Measurements from ENCODE around the gene ORC5.

The ORC5 gene

GRCh38 chr7:104228442-104228841, 20.6 kb upstream of the ORC5 start:
- Histone ChIP-seq H3K4me3 (ENCODE audit: low read depth, low read length) (no peak overlapping the region), H3K9me3 (ENCODE audit: control insufficient read depth, insufficient read depth, low read depth, low read length) (no peaks in the 10 kb centered on the region), H3K27ac (ENCODE audit: extremely low read depth, low read depth, low read length) (no peak overlapping the region), H3K4me1 (ENCODE audit: control insufficient read depth, insufficient read depth, low read length) (no peaks in the 10 kb centered on the region), H3K36me3 (ENCODE audit: control insufficient read depth in 2 of 2, insufficient read depth in 1 of 2, low read length in 2 of 2) (no peaks in the 10 kb centered on the region)
- ChIA-PET CTCF (interaction anchor here (0.7 kb wide), 1 partner anchor 620 kb away, joined by 6 read pairs; no protein-coding TSS in a partner anchor), POLR2A (no interaction called here)
- TF ChIP-seq PRDM2 (tag by site-specific recombination; IDR thresholded peaks at IDR 0.05; ENCODE audit: borderline replicate concordance) = no peak
- TF ChIP-seq ZSCAN23 (tag by site-specific recombination; IDR thresholded peaks at IDR 0.05) = no peak
- TF ChIP-seq KLF10 (tag by site-specific recombination; IDR thresholded peaks at IDR 0.05) = no peak

DNA sequence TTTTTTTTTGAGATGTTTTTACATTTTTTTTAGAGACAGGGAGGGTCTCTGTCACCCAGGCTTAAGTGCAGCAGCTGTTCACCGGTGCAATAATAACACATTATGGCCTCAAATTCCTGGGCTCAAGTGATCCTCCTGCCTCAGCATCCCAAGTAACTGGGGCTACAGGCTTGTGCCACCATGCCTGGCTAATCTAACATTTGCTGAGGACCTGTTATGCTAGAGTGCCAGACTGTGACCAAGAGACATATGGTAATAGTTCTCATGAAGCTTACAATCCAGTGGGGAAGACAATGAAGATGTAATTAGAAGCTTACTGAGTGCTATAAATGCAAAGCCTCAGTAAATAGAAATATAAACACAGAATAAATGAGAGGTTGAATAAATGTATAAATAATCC, 17.6 kb upstream of the ORC5 start:
- H3K9me3 ChIP-seq (ENCODE audit: control insufficient read depth, insufficient read depth, low read depth, low read length) = no peaks in the 10 kb centered on the region
- no peaks in the 10 kb centered on the region for H3K4me1 ChIP-seq (ENCODE audit: control insufficient read depth, insufficient read depth, low read length)
- CTCF ChIA-PET = interaction anchor here (0.9 to 1.2 kb wide), 2 partner anchors 9 to 15 kb away, joined by 3 to 5 read pairs; no protein-coding TSS in a partner anchor
- no peak overlapping the region for H3K27ac ChIP-seq (ENCODE audit: extremely low read depth, low read depth, low read length)
- POLR2A ChIA-PET = no interaction called here
- H3K4me3 ChIP-seq (ENCODE audit: low read depth, low read length) = no peak overlapping the region
- no peaks in the 10 kb centered on the region for H3K36me3 ChIP-seq (ENCODE audit: control insufficient read depth in 2 of 2, insufficient read depth in 1 of 2, low read length in 2 of 2)
- TF ChIP-seq ZNF600 (tag by site-specific recombination; IDR thresholded peaks at IDR 0.05) (no peak), ZNF311 (tag by site-specific recombination; IDR thresholded peaks at IDR 0.05; ENCODE audit: borderline replicate concordance) (no peak), ZNF777 (tag by site-specific recombination; IDR thresholded peaks at IDR 0.05; ENCODE audit: borderline replicate concordance) (no peak), ZNF624 (tag by site-specific recombination; IDR thresholded peaks at IDR 0.05) (no peak), ZNF114 (tag by site-specific recombination; IDR thresholded peaks at IDR 0.05) (no peak), BCL6B (tag by site-specific recombination; IDR thresholded peaks at IDR 0.05) (no peak), ZNF76 (tag by site-specific recombination; IDR thresholded peaks at IDR 0.05; ENCODE audit: borderline replicate concordance, low read depth) (no peak)
- TF ChIP-seq, protein P1, sequence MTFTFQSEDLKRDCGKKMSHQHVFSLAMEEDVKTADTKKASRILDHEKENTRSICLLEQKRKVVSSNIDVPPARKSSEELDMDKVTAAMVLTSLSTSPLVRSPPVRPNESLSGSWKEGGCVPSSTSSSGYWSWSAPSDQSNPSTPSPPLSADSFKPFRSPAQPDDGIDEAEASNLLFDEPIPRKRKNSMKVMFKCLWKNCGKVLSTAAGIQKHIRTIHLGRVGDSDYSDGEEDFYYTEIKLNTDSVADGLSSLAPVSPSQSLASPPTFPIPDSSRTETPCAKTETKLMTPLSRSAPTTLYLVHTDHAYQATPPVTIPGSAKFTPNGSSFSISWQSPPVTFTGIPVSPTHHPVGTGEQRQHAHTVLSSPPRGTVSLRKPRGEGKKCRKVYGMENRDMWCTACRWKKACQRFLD (tag by site-specific recombination; IDR thresholded peaks at IDR 0.05) = no peak

GRCh38 chr7:104217620-104218019, 9.8 kb upstream of the ORC5 start:
- ChIA-PET CTCF (no interaction called here), POLR2A (no interaction called here)
- Histone ChIP-seq H3K4me1 (ENCODE audit: control insufficient read depth, insufficient read depth, low read length) (no peaks in the 10 kb centered on the region), H3K4me3 (ENCODE audit: low read depth, low read length) (no peak overlapping the region), H3K9me3 (ENCODE audit: control insufficient read depth, insufficient read depth, low read depth, low read length) (no peaks in the 10 kb centered on the region), H3K36me3 (ENCODE audit: control insufficient read depth in 2 of 2, insufficient read depth in 1 of 2, low read length in 2 of 2) (no peaks in the 10 kb centered on the region), H3K27ac (ENCODE audit: extremely low read depth, low read depth, low read length) (no peak overlapping the region)
- TF ChIP-seq FEZF1 (tag by site-specific recombination; IDR thresholded peaks at IDR 0.05) (no peak), ZNF549 (tag by site-specific recombination; IDR thresholded peaks at IDR 0.05) (no peak), ZNF843 (tag by site-specific recombination; IDR thresholded peaks at IDR 0.05) (no peak), ZBTB6 (tag by site-specific recombination; IDR thresholded peaks at IDR 0.05) (no peak)
- TF ChIP-seq, protein P2, sequence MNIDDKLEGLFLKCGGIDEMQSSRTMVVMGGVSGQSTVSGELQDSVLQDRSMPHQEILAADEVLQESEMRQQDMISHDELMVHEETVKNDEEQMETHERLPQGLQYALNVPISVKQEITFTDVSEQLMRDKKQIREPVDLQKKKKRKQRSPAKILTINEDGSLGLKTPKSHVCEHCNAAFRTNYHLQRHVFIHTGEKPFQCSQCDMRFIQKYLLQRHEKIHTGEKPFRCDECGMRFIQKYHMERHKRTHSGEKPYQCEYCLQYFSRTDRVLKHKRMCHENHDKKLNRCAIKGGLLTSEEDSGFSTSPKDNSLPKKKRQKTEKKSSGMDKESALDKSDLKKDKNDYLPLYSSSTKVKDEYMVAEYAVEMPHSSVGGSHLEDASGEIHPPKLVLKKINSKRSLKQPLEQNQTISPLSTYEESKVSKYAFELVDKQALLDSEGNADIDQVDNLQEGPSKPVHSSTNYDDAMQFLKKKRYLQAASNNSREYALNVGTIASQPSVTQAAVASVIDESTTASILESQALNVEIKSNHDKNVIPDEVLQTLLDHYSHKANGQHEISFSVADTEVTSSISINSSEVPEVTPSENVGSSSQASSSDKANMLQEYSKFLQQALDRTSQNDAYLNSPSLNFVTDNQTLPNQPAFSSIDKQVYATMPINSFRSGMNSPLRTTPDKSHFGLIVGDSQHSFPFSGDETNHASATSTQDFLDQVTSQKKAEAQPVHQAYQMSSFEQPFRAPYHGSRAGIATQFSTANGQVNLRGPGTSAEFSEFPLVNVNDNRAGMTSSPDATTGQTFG (tag by site-specific recombination; IDR thresholded peaks at IDR 0.05; ENCODE audit: borderline replicate concordance) = no peak

Data from HEK293 (cell line).